IPS-18a (cell line): ENCODE data around the gene UGT1A3.

Source experiments
- H3K27ac ChIP-seq: one replicate; pipeline ENCODE4 v1.5.1; 2013; ENCODE audit warnings: low read length
- H3K27me3 ChIP-seq: one replicate; pipeline ENCODE4 v1.6.1; 2013; ENCODE audit warnings: mild to moderate bottlenecking, low read length; ENCODE audit not compliant: control insufficient read depth, insufficient read depth
- H3K36me3 ChIP-seq: one replicate; pipeline ENCODE4 v1.6.1; 2013; ENCODE audit warnings: low read depth, low read length; ENCODE audit not compliant: control insufficient read depth
- H3K4me1 ChIP-seq: one replicate; pipeline ENCODE4 v1.6.1; 2013; ENCODE audit warnings: low read depth, low read length; ENCODE audit not compliant: control insufficient read depth
- H3K4me3 ChIP-seq: one replicate; pipeline ENCODE4 v1.5.1; 2013; ENCODE audit warnings: low read length
- H3K9ac ChIP-seq: one replicate; pipeline ENCODE4 v1.6.1; 2013; ENCODE audit warnings: mild to moderate bottlenecking, low read length, moderate library complexity
- H3K9me3 ChIP-seq: one replicate; pipeline ENCODE4 v1.6.1; 2013; ENCODE audit warnings: low read depth, low read length; ENCODE audit not compliant: control insufficient read depth

UGT1A3 gene

GRCh38 chr2:233764761-233765160, 35.9 kb downstream of the UGT1A3 start:
- no peak overlapping the region for H3K27ac ChIP-seq
- H3K4me3 ChIP-seq, result no peak overlapping the region
- no peaks in the 10 kb centered on the region for H3K36me3 ChIP-seq
- H3K9me3 ChIP-seq, result no peaks in the 10 kb centered on the region
- no peak overlapping the region for H3K9ac ChIP-seq
- no peaks in the 10 kb centered on the region for H3K27me3 ChIP-seq
- H3K4me1 ChIP-seq, result peaks cover 9% of the 10 kb centered on the region

- Histone ChIP-seq H3K9ac (no peak overlapping the region), H3K9me3 (no peaks in the 10 kb centered on the region), H3K27me3 (no peaks in the 10 kb centered on the region), H3K4me3 (no peak overlapping the region), H3K27ac (no peak overlapping the region), H3K4me1 (peaks cover 9% of the 10 kb centered on the region), H3K36me3 (no peaks in the 10 kb centered on the region)
Measured at GRCh38 chr2:233766416-233766815, 37.6 kb downstream of the UGT1A3 start.

GRCh38 chr2:233768076-233768475, 39.2 kb downstream of the UGT1A3 start:
- no peaks in the 10 kb centered on the region for H3K27me3 ChIP-seq
- H3K36me3 ChIP-seq, result no peaks in the 10 kb centered on the region
- peaks cover 9% of the 10 kb centered on the region for H3K4me1 ChIP-seq
- no peak overlapping the region for H3K9ac ChIP-seq
- no peaks in the 10 kb centered on the region for H3K9me3 ChIP-seq
- H3K4me3 ChIP-seq, result no peak overlapping the region
- peak overlapping the region; percentile 3 for H3K27ac ChIP-seq

GRCh38 chr2:233769260-233769659, 40.4 kb downstream of the UGT1A3 start:
- Histone ChIP-seq H3K9me3 (no peaks in the 10 kb centered on the region), H3K9ac (no peak overlapping the region), H3K4me3 (no peak overlapping the region), H3K36me3 (no peaks in the 10 kb centered on the region), H3K27ac (no peak overlapping the region), H3K4me1 (peaks cover 9% of the 10 kb centered on the region), H3K27me3 (no peaks in the 10 kb centered on the region)

- H3K36me3 ChIP-seq, result no peaks in the 10 kb centered on the region
- no peak overlapping the region for H3K9ac ChIP-seq
- H3K27me3 ChIP-seq, result no peaks in the 10 kb centered on the region
- H3K9me3 ChIP-seq, result no peaks in the 10 kb centered on the region
- H3K4me1 ChIP-seq, result peaks cover 9% of the 10 kb centered on the region
- no peak overlapping the region for H3K4me3 ChIP-seq
- H3K27ac ChIP-seq, result no peak overlapping the region
Measured at GRCh38 chr2:233772153-233772552, 43.3 kb downstream of the UGT1A3 start.

- peaks cover 7% of the 10 kb centered on the region for H3K4me1 ChIP-seq
- H3K27me3 ChIP-seq, result no peaks in the 10 kb centered on the region
- no peaks in the 10 kb centered on the region for H3K9me3 ChIP-seq
- H3K4me3 ChIP-seq, result no peak overlapping the region
- H3K9ac ChIP-seq, result no peak overlapping the region
- H3K36me3 ChIP-seq, result no peaks in the 10 kb centered on the region
- H3K27ac ChIP-seq, result no peak overlapping the region
Measured at GRCh38 chr2:233772583-233772982, 43.7 kb downstream of the UGT1A3 start.

- no peaks in the 10 kb centered on the region for H3K9me3 ChIP-seq
- no peak overlapping the region for H3K9ac ChIP-seq
- no peaks in the 10 kb centered on the region for H3K36me3 ChIP-seq
- no peak overlapping the region for H3K4me3 ChIP-seq
- no peak overlapping the region for H3K27ac ChIP-seq
- H3K4me1 ChIP-seq, result no peaks in the 10 kb centered on the region
- no peaks in the 10 kb centered on the region for H3K27me3 ChIP-seq
Measured at GRCh38 chr2:233773854-233774253, 45.0 kb downstream of the UGT1A3 start.

- no peaks in the 10 kb centered on the region for H3K9me3 ChIP-seq
- no peak overlapping the region for H3K9ac ChIP-seq
- H3K36me3 ChIP-seq, result no peaks in the 10 kb centered on the region
- no peaks in the 10 kb centered on the region for H3K27me3 ChIP-seq
- no peak overlapping the region for H3K4me3 ChIP-seq
- no peak overlapping the region for H3K27ac ChIP-seq
- H3K4me1 ChIP-seq, result no peaks in the 10 kb centered on the region
Measured at GRCh38 chr2:233775414-233775813, 46.6 kb downstream of the UGT1A3 start.

- no peaks in the 10 kb centered on the region for H3K9me3 ChIP-seq
- H3K27me3 ChIP-seq, result no peaks in the 10 kb centered on the region
- H3K4me3 ChIP-seq, result no peak within 1 kb of the TSS
- H3K4me1 ChIP-seq, result no peaks in the 10 kb centered on the region
- H3K27ac ChIP-seq, result no peak within 1 kb of the TSS
- H3K36me3 ChIP-seq, result no peaks in the 10 kb centered on the region
- H3K9ac ChIP-seq, result no peak within 1 kb of the TSS
Measured at GRCh38 chr2:233778030-233778429, 49.2 kb downstream of the UGT1A3 start, which contains the start of gene MROH2A. MROH2A (plus strand) TSS chr2:233778330; CDS start chr2:233779359, 1,029 bp downstream.

GRCh38 chr2:233779722-233780121, 50.9 kb downstream of the UGT1A3 start:
- H3K36me3 ChIP-seq, result no peaks in the 10 kb centered on the region
- H3K9ac ChIP-seq, result no peak overlapping the region
- no peak overlapping the region for H3K27ac ChIP-seq
- no peaks in the 10 kb centered on the region for H3K4me1 ChIP-seq
- no peaks in the 10 kb centered on the region for H3K27me3 ChIP-seq
- no peak overlapping the region for H3K4me3 ChIP-seq
- H3K9me3 ChIP-seq, result no peaks in the 10 kb centered on the region

- Histone ChIP-seq H3K36me3 (no peaks in the 10 kb centered on the region), H3K27me3 (no peaks in the 10 kb centered on the region), H3K4me1 (no peaks in the 10 kb centered on the region), H3K9me3 (no peaks in the 10 kb centered on the region), H3K4me3 (no peak overlapping the region), H3K9ac (no peak overlapping the region), H3K27ac (no peak overlapping the region)
Measured at GRCh38 chr2:233780771-233781170, 51.9 kb downstream of the UGT1A3 start.

- Histone ChIP-seq H3K27ac (no peak overlapping the region), H3K36me3 (no peaks in the 10 kb centered on the region)
Measured at GRCh38 chr2:233789554-233789953, 60.7 kb downstream of the UGT1A3 start.

More at GRCh38 chr2:233789554-233789953, 60.7 kb downstream of the UGT1A3 start:
- Histone ChIP-seq H3K4me3 (no peak overlapping the region), H3K9ac (no peak overlapping the region), H3K4me1 (no peaks in the 10 kb centered on the region), H3K9me3 (no peaks in the 10 kb centered on the region), H3K27me3 (no peaks in the 10 kb centered on the region)
